CD8-positive, alpha-beta memory T cell (primary cell): ENCODE data around the gene PPP2R5C. TPM values are rescaled to one million over a fixed set of nuclear protein-coding genes. Genes with fewer than 3 reads are reported as not detected.

ENCODE experiments used
- CTCF ChIA-PET: fragments of 350-600 bp; sonication (Branson Sonifier 250); formaldehyde crosslinking; loops from one replicate; lab custom pipeline; 2021; ENCODE audit warnings: antibody characterized with exemption; lab: Charles Lee
- POLR2A ChIA-PET: fragments of 350-600 bp; sonication (Branson Sonifier 250); formaldehyde crosslinking; loops from one replicate; lab custom pipeline; 2021; ENCODE audit warnings: antibody characterized with exemption; lab: Charles Lee
- DNase-seq, 5 donors: peaks; one replicate each; pipeline versions ENCODE4 v3.0.0 to v3.0.0-alpha.2; 2020 to 2022; ENCODE audit warnings: mixed read lengths in 1 of 5
- H3K27ac ChIP-seq: one replicate; pipeline ENCODE4 v1.7.0; 2013; ENCODE audit warnings: low read depth, mild to moderate bottlenecking, low read length, moderate library complexity
- H3K27me3 ChIP-seq: 2 replicates; pipeline ENCODE4 v1.7.0; 2013; ENCODE audit warnings: low read length, mild to moderate bottlenecking; ENCODE audit not compliant: insufficient read depth, poor library complexity, severe bottlenecking
- H3K36me3 ChIP-seq: 2 replicates; pipeline ENCODE4 v1.7.0; 2013; ENCODE audit warnings: mild to moderate bottlenecking, low read length, moderate library complexity; ENCODE audit not compliant: insufficient read depth
- H3K4me1 ChIP-seq: 2 replicates; pipeline ENCODE4 v1.7.0; 2013; ENCODE audit warnings: mild to moderate bottlenecking, low read length, moderate library complexity; ENCODE audit not compliant: insufficient read depth
- H3K4me3 ChIP-seq: 2 replicates; pipeline ENCODE4 v1.7.0; 2013; ENCODE audit warnings: mild to moderate bottlenecking, low read length
- H3K9me3 ChIP-seq: 2 replicates; pipeline ENCODE4 v1.7.0; 2013; ENCODE audit warnings: mild to moderate bottlenecking, low read length
- H3K27ac Mint-ChIP-seq, 8 donors: one replicate each; pipeline ENCODE4 v1.8.0; 2020 to 2021; ENCODE audit warnings: mixed read lengths in 8 of 8, mild to moderate bottlenecking in 6 of 8, inconsistent platforms in 3 of 8, moderate library complexity in 3 of 8
- H3K27me3 Mint-ChIP-seq, 2 donors: one replicate each; pipeline ENCODE4 v1.8.0; 2020 to 2021; ENCODE audit warnings: mixed read lengths in 2 of 2, mild to moderate bottlenecking in 1 of 2, moderate library complexity in 1 of 2
- H3K36me3 Mint-ChIP-seq, 3 donors: one replicate each; pipeline ENCODE4 v1.8.0; 2020 to 2021; ENCODE audit warnings: mixed read lengths in 3 of 3, inconsistent platforms in 1 of 3, mild to moderate bottlenecking in 1 of 3
- H3K4me1 Mint-ChIP-seq, 3 donors: one replicate each; pipeline ENCODE4 v1.8.0; 2020 to 2021; ENCODE audit warnings: mixed read lengths in 3 of 3, inconsistent platforms in 1 of 3, mild to moderate bottlenecking in 1 of 3
- H3K4me3 Mint-ChIP-seq, 7 donors: one replicate each; pipeline ENCODE4 v1.8.0; 2020 to 2021; ENCODE audit warnings: mixed read lengths in 7 of 7, mild to moderate bottlenecking in 6 of 7, moderate library complexity in 4 of 7, inconsistent platforms in 2 of 7
- H3K9me3 Mint-ChIP-seq, 5 donors: one replicate each; pipeline ENCODE4 v1.8.0; 2020 to 2022; ENCODE audit warnings: mixed read lengths in 5 of 5, mild to moderate bottlenecking in 3 of 5, moderate library complexity in 2 of 5, inconsistent platforms in 1 of 5
- polyA plus RNA-seq: library from polyadenylated mRNA; unstranded; fragments of 300-500 nt; fragmentation: Illumina TruSeq; gene quantifications from one replicate; pipeline ENCODE4 v1.2.3, GENCODE V29; 2021
- total RNA-seq, 2 experiments: library from RNA; stranded (reverse); gene quantifications; one replicate each; pipeline ENCODE4 v1.2.3, GENCODE V29; 2021

The PPP2R5C gene
- total and polyA plus RNA-seq, 3 experiments from 2014 or later, result 278 to 342 (median 307) TPM

- Mint-ChIP-seq H3K27me3 (no peaks in the 10 kb centered on the region), H3K4me3 (peak overlapping the region in 5 of 7 donors; percentile 53 to 76 (median 59)), H3K27ac (peak overlapping the region; percentile 28 to 95 (median 82)), H3K36me3 (peaks cover 0 to 81% (median 16%) of the 10 kb centered on the region in 3 donors), H3K9me3 (no peaks in the 10 kb centered on the region), H3K4me1 (peaks cover 85 to 100% (median 98%) of the 10 kb centered on the region in 3 donors)
- Histone ChIP-seq H3K9me3 (no peaks in the 10 kb centered on the region), H3K27me3 (no peaks in the 10 kb centered on the region), H3K4me1 (peaks cover 78% of the 10 kb centered on the region), H3K27ac (no peak overlapping the region), H3K36me3 (peaks cover 23% of the 10 kb centered on the region), H3K4me3 (peak overlapping the region; percentile 11)
- ChIA-PET POLR2A (interaction anchor here (0.6 kb wide), 1 partner anchor 14 kb away, joined by 6 read pairs; no protein-coding TSS in a partner anchor), CTCF (interaction anchor here (0.9 to 2.0 kb wide), 5 partner anchors 8 to 146 kb away, joined by 3 to 9 read pairs (median 5); no protein-coding TSS in a partner anchor)
- no peak for DNase-seq
Observed at GRCh38 chr14:101853455-101854018, 92.0 kb downstream of the PPP2R5C start.

DNA sequence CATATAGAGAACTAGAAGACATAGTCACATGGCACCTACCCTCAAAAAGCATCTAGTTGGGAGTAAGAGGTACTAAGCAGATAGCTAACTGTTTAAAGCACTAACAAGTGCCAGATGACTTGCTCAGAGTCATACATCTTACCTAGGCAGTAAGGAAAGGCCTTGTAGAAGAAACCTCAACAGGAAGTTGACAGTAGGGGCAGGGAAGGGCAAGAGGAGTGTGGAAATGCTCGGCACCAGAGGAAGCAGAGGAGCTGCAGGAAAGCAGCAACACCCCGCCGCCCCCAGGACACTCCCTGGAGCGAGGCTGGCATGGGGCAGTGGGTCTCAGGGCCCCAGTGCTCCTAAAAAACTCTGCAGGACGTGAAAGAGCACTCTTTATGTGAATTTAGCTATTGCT, 92.9 kb downstream of the PPP2R5C start:
- peak overlapping the region; percentile 29 to 95 (median 88) for H3K27ac Mint-ChIP-seq
- H3K9me3 ChIP-seq, result no peaks in the 10 kb centered on the region
- peaks cover 23% of the 10 kb centered on the region for H3K36me3 ChIP-seq
- CTCF ChIA-PET, result interaction anchor here (0.9 to 2.0 kb wide), 5 partner anchors 9 to 147 kb away, joined by 3 to 9 read pairs (median 5); no protein-coding TSS in a partner anchor
- peaks cover 0 to 82% (median 23%) of the 10 kb centered on the region in 3 donors for H3K36me3 Mint-ChIP-seq
- H3K4me1 ChIP-seq, result peaks cover 73% of the 10 kb centered on the region
- POLR2A ChIA-PET, result no interaction called here
- H3K27ac ChIP-seq, result no peak overlapping the region
- peak overlapping the region; percentile 0 to 76 (median 53) for H3K4me3 Mint-ChIP-seq
- H3K9me3 Mint-ChIP-seq, result no peaks in the 10 kb centered on the region
- no peaks in the 10 kb centered on the region for H3K27me3 Mint-ChIP-seq
- DNase-seq, result peak in 1 of 5 donors; percentile 41
- peaks cover 84 to 100% (median 98%) of the 10 kb centered on the region in 3 donors for H3K4me1 Mint-ChIP-seq
- H3K4me3 ChIP-seq, result no peak overlapping the region
- H3K27me3 ChIP-seq, result no peaks in the 10 kb centered on the region

DNA sequence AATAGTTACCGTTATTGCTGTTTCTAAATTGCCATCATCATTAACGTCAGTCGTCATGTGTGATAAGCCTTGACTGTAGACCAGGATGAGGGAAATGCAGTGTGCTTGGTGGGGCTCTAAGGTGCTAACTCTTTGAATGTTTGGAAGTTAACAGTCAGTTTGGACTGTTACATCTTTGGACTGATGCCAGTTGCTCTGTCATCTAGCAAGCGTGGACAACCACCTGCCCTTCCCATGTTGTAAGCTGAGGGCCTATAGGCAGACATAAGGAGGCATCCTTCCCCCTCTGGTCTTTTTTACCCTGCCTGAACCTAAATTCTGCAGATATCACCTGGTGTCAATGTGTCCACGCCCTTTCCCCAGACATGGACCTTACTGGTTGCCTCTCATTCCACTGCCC, 94.4 kb downstream of the PPP2R5C start:
- H3K9me3 ChIP-seq, result no peaks in the 10 kb centered on the region
- peaks cover 32% of the 10 kb centered on the region for H3K36me3 ChIP-seq
- H3K27ac ChIP-seq, result no peak overlapping the region
- Mint-ChIP-seq H3K4me3 (peak overlapping the region in 3 of 7 donors; percentile 20 to 69 (median 21)), H3K27ac (peak overlapping the region; percentile 51 to 92 (median 70)), H3K4me1 (peaks cover 84 to 100% (median 98%) of the 10 kb centered on the region in 3 donors), H3K36me3 (peaks cover 0 to 82% (median 27%) of the 10 kb centered on the region in 3 donors), H3K27me3 (no peaks in the 10 kb centered on the region), H3K9me3 (no peaks in the 10 kb centered on the region)
- no peak overlapping the region for H3K4me3 ChIP-seq
- no peak for DNase-seq
- POLR2A ChIA-PET, result no interaction called here
- CTCF ChIA-PET, result interaction anchor here (1.0 to 1.5 kb wide), 2 partner anchors 12 to 13 kb away, joined by 3 to 4 read pairs; no protein-coding TSS in a partner anchor
- H3K4me1 ChIP-seq, result peaks cover 61% of the 10 kb centered on the region
- no peaks in the 10 kb centered on the region for H3K27me3 ChIP-seq

DNA sequence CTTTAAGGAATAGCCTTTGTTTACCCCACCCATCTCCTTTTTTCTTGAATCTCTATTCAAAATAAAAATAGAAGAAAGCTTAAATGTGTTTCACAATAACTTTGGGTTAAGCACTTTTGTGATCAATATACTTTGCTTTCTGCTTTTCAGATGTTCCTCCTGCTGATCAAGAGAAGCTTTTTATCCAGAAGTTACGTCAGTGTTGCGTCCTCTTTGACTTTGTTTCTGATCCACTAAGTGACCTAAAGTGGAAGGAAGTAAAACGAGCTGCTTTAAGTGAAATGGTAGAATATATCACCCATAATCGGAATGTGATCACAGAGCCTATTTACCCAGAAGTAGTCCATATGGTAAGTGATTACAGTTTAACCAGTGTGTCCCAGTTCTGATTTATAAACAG, 95.0 kb downstream of the PPP2R5C start:
- H3K9me3 Mint-ChIP-seq, result no peaks in the 10 kb centered on the region
- H3K27me3 ChIP-seq, result no peaks in the 10 kb centered on the region
- peaks cover 55% of the 10 kb centered on the region for H3K4me1 ChIP-seq
- ChIA-PET POLR2A (interaction anchor here (0.6 to 1.1 kb wide), 2 partner anchors 46 to 1753 kb away, joined by 4 to 7 read pairs; no protein-coding TSS in a partner anchor), CTCF (interaction anchor here (0.8 to 1.5 kb wide), 3 partner anchors 12 to 64 kb away, joined by 3 to 4 read pairs (median 3); no protein-coding TSS in a partner anchor)
- H3K4me3 ChIP-seq, result no peak overlapping the region
- H3K27ac Mint-ChIP-seq, result peak overlapping the region; percentile 22 to 92 (median 66)
- peaks cover 81 to 100% (median 98%) of the 10 kb centered on the region in 3 donors for H3K4me1 Mint-ChIP-seq
- peaks cover 38% of the 10 kb centered on the region for H3K36me3 ChIP-seq
- H3K27ac ChIP-seq, result no peak overlapping the region
- no peaks in the 10 kb centered on the region for H3K27me3 Mint-ChIP-seq
- H3K9me3 ChIP-seq, result no peaks in the 10 kb centered on the region
- peaks cover 0 to 84% (median 28%) of the 10 kb centered on the region in 3 donors for H3K36me3 Mint-ChIP-seq
- DNase-seq, result no peak
- no peak overlapping the region for H3K4me3 Mint-ChIP-seq

DNA sequence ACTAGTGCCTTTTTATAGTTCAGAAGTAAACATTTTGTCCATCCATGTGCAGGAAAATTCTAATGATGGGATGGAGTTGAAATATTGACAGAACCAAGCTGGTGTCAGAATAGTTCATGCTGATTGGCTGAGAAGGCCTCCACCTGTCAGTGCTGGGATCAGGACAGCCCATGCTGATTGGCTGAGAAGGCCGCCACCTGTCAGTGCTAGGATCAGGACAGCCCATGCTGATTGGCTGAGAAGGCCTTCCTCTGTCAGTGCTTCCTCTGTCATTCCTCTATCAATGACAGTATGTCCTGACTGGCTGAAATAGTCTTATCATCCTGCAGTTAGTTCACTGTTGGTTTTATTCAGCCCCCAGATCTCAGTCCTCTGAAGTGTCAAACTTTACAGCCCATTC, 95.7 kb downstream of the PPP2R5C start:
- CTCF ChIA-PET, result interaction anchor here (0.8 to 1.5 kb wide), 2 partner anchors 13 to 65 kb away, joined by 3 to 4 read pairs; no protein-coding TSS in a partner anchor
- Mint-ChIP-seq H3K4me3 (no peak overlapping the region), H3K27me3 (no peaks in the 10 kb centered on the region), H3K4me1 (peaks cover 78 to 98% (median 97%) of the 10 kb centered on the region in 3 donors), H3K9me3 (no peaks in the 10 kb centered on the region), H3K27ac (peak overlapping the region in 7 of 8 donors; percentile 19 to 86 (median 72)), H3K36me3 (peaks cover 0 to 85% (median 29%) of the 10 kb centered on the region in 3 donors)
- Histone ChIP-seq H3K27ac (no peak overlapping the region), H3K9me3 (no peaks in the 10 kb centered on the region), H3K27me3 (no peaks in the 10 kb centered on the region), H3K36me3 (peaks cover 39% of the 10 kb centered on the region), H3K4me1 (peaks cover 48% of the 10 kb centered on the region), H3K4me3 (no peak overlapping the region)
- no peak for DNase-seq
- POLR2A ChIA-PET, result interaction anchor here (1.1 kb wide), 1 partner anchor 46 kb away, joined by 4 read pairs; no protein-coding TSS in a partner anchor

DNA sequence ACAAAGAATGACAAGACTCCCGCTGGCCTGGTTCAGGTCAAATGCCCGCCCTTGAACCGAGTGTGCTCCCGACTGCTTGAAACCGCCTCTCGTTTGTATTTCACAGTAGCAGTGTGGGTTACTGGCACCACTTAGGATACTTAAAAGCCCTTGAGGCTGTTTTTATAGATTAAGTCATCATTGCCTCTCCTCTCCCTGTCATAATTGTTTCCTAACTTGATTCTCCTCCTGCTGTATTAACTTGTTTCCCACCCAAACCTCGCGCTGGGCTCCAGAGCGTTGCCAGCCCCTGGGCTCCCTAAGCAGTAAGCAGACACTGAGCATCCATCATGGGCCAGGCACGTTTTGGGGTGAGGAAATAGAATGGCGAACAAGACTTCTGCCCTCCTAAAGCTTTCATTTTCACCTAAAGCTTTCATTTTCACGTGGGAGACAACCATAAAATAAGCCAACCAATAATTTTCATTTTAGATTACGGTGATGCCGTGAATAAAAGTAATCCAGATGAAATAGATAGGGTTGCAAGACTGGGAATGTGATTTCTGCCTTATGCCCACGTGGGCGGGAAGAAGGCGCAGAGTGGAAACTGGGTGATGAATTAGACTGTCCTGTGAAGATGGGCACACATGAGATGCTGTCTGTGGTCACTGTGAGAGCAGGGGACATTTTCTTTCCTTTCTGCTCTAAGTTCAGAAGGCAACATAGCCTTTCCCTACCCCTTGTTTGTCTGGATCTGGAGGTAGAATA, 97.5 kb downstream of the PPP2R5C start:
- Histone ChIP-seq H3K9me3 (no peaks in the 10 kb centered on the region), H3K4me3 (no peak overlapping the region), H3K4me1 (peaks cover 32% of the 10 kb centered on the region), H3K27ac (no peak overlapping the region), H3K36me3 (peaks cover 41% of the 10 kb centered on the region), H3K27me3 (no peaks in the 10 kb centered on the region)
- peaks cover 0 to 86% (median 28%) of the 10 kb centered on the region in 3 donors for H3K36me3 Mint-ChIP-seq
- no peaks in the 10 kb centered on the region for H3K9me3 Mint-ChIP-seq
- H3K27me3 Mint-ChIP-seq, result no peaks in the 10 kb centered on the region
- ChIA-PET POLR2A (no interaction called here), CTCF (interaction anchor here (0.6 kb wide), 1 partner anchor 87 kb away, joined by 3 read pairs; no protein-coding TSS in a partner anchor)
- no peak for DNase-seq
- peak overlapping the region; percentile 92 to 98 (median 96) for H3K27ac Mint-ChIP-seq
- H3K4me3 Mint-ChIP-seq, result peak overlapping the region in 6 of 7 donors; percentile 41 to 77 (median 52)
- peaks cover 70 to 95% (median 87%) of the 10 kb centered on the region in 3 donors for H3K4me1 Mint-ChIP-seq

- Histone ChIP-seq H3K9me3 (no peaks in the 10 kb centered on the region), H3K36me3 (peaks cover 47% of the 10 kb centered on the region), H3K4me3 (no peak overlapping the region), H3K4me1 (peaks cover 27% of the 10 kb centered on the region), H3K27me3 (no peaks in the 10 kb centered on the region), H3K27ac (no peak overlapping the region)
- no peaks in the 10 kb centered on the region for H3K9me3 Mint-ChIP-seq
- H3K4me1 Mint-ChIP-seq, result peaks cover 70 to 95% (median 87%) of the 10 kb centered on the region in 3 donors
- CTCF ChIA-PET, result interaction anchor here (0.6 kb wide), 1 partner anchor 88 kb away, joined by 3 read pairs; no protein-coding TSS in a partner anchor
- DNase-seq, result no peak
- POLR2A ChIA-PET, result no interaction called here
- peak overlapping the region; percentile 92 to 98 (median 96) for H3K27ac Mint-ChIP-seq
- H3K36me3 Mint-ChIP-seq, result peaks cover 0 to 86% (median 25%) of the 10 kb centered on the region in 3 donors
- H3K4me3 Mint-ChIP-seq, result peak overlapping the region in 5 of 7 donors; percentile 46 to 77 (median 58)
- H3K27me3 Mint-ChIP-seq, result no peaks in the 10 kb centered on the region
Observed at GRCh38 chr14:101859538-101859902, 98.0 kb downstream of the PPP2R5C start.
